Measurements from ENCODE around the gene BTBD18. TPM values are rescaled to one million over a fixed set of nuclear protein-coding genes. Genes with fewer than 3 reads are reported as not detected.

BTBD18 gene
- total and polyA plus RNA-seq, 2 of the 13 experiments (the other 11 are each of a cell fraction or from before 2014, with no cell fraction given), result not detected

DNA sequence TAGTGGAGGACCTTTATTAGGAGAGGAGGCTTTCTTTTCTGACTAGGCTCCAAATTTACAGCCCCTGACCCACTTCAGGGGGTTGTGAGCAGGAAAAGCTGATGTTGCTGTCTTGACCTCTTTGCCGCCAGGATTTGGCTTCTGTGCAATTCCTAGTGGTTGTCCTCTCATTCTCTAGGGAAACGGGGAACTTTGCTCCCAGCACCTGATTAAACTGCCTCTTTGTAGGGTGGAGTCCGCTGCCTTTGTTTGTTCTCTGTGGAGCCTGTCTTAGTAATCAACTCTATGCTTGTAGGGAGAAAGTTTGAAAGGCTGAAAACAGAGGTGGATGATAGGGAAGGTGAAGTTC, 26.3 kb upstream of the BTBD18 start (continued):
- TF ChIP-seq, protein P1, sequence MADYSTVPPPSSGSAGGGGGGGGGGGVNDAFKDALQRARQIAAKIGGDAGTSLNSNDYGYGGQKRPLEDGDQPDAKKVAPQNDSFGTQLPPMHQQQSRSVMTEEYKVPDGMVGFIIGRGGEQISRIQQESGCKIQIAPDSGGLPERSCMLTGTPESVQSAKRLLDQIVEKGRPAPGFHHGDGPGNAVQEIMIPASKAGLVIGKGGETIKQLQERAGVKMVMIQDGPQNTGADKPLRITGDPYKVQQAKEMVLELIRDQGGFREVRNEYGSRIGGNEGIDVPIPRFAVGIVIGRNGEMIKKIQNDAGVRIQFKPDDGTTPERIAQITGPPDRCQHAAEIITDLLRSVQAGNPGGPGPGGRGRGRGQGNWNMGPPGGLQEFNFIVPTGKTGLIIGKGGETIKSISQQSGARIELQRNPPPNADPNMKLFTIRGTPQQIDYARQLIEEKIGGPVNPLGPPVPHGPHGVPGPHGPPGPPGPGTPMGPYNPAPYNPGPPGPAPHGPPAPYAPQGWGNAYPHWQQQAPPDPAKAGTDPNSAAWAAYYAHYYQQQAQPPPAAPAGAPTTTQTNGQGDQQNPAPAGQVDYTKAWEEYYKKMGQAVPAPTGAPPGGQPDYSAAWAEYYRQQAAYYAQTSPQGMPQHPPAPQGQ (CRISPR knock-in tag; IDR thresholded peaks at IDR 0.05; ENCODE audit: borderline replicate concordance), result no peak
- TF ChIP-seq SRSF1 (optimal IDR thresholded peaks at IDR 0.05; ENCODE audit: low read depth, low read length) (no peak), ZFY (CRISPR knock-in tag; IDR thresholded peaks at IDR 0.05) (no peak), CENPX (CRISPR knock-in tag; IDR thresholded peaks at IDR 0.05) (no peak), PPARG (CRISPR knock-in tag; conservative IDR thresholded peaks at IDR 0.05) (0 out of 2 replicates have a peak, but pooled peaks have one; percentile 21), PRMT3 (CRISPR knock-in tag; IDR thresholded peaks at IDR 0.05; ENCODE audit: borderline replicate concordance, low read depth) (no peak), ZSCAN25 (CRISPR knock-in tag; IDR thresholded peaks at IDR 0.05) (no peak), ZNF3 (CRISPR knock-in tag; IDR thresholded peaks at IDR 0.05) (no peak), MXI1 (IDR thresholded peaks at IDR 0.05; ENCODE audit: borderline replicate concordance, low read depth, low read length) (peak; percentile 12; the same call in 1 of the 3 replicates), GFI1 (CRISPR knock-in tag; IDR thresholded peaks at IDR 0.05; ENCODE audit: borderline replicate concordance) (no peak), NFKBIZ (CRISPR knock-in tag; IDR thresholded peaks at IDR 0.05) (no peak), ZNF557 (CRISPR knock-in tag; IDR thresholded peaks at IDR 0.05) (no peak), POLR2A (IDR thresholded peaks at IDR 0.05; ENCODE audit: insufficient read depth in 1 of 2, low read depth in 2 of 2, low read length in 2 of 2) (0 out of 4 replicates have a peak, but pooled peaks of 1 of the 2 experiments have one; percentile 31), ZNF589 (CRISPR knock-in tag; conservative IDR thresholded peaks at IDR 0.05) (no peak), ONECUT2 (CRISPR knock-in tag; IDR thresholded peaks at IDR 0.05) (no peak), KAT8 (CRISPR knock-in tag; IDR thresholded peaks at IDR 0.05) (peak; percentile 20; the same call in 1 of the 2 replicates), TEAD3 (CRISPR knock-in tag; optimal IDR thresholded peaks at IDR 0.05; ENCODE audit: borderline replicate concordance) (no peak)
- TF ChIP-seq, protein P2, sequence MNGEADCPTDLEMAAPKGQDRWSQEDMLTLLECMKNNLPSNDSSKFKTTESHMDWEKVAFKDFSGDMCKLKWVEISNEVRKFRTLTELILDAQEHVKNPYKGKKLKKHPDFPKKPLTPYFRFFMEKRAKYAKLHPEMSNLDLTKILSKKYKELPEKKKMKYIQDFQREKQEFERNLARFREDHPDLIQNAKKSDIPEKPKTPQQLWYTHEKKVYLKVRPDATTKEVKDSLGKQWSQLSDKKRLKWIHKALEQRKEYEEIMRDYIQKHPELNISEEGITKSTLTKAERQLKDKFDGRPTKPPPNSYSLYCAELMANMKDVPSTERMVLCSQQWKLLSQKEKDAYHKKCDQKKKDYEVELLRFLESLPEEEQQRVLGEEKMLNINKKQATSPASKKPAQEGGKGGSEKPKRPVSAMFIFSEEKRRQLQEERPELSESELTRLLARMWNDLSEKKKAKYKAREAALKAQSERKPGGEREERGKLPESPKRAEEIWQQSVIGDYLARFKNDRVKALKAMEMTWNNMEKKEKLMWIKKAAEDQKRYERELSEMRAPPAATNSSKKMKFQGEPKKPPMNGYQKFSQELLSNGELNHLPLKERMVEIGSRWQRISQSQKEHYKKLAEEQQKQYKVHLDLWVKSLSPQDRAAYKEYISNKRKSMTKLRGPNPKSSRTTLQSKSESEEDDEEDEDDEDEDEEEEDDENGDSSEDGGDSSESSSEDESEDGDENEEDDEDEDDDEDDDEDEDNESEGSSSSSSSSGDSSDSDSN (CRISPR knock-in tag; IDR thresholded peaks at IDR 0.05), result no peak
- TF ChIP-seq, protein P3, sequence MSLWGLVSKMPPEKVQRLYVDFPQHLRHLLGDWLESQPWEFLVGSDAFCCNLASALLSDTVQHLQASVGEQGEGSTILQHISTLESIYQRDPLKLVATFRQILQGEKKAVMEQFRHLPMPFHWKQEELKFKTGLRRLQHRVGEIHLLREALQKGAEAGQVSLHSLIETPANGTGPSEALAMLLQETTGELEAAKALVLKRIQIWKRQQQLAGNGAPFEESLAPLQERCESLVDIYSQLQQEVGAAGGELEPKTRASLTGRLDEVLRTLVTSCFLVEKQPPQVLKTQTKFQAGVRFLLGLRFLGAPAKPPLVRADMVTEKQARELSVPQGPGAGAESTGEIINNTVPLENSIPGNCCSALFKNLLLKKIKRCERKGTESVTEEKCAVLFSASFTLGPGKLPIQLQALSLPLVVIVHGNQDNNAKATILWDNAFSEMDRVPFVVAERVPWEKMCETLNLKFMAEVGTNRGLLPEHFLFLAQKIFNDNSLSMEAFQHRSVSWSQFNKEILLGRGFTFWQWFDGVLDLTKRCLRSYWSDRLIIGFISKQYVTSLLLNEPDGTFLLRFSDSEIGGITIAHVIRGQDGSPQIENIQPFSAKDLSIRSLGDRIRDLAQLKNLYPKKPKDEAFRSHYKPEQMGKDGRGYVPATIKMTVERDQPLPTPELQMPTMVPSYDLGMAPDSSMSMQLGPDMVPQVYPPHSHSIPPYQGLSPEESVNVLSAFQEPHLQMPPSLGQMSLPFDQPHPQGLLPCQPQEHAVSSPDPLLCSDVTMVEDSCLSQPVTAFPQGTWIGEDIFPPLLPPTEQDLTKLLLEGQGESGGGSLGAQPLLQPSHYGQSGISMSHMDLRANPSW (CRISPR knock-in tag; IDR thresholded peaks at IDR 0.05; ENCODE audit: borderline replicate concordance), result no peak
- TF ChIP-seq, protein P4, sequence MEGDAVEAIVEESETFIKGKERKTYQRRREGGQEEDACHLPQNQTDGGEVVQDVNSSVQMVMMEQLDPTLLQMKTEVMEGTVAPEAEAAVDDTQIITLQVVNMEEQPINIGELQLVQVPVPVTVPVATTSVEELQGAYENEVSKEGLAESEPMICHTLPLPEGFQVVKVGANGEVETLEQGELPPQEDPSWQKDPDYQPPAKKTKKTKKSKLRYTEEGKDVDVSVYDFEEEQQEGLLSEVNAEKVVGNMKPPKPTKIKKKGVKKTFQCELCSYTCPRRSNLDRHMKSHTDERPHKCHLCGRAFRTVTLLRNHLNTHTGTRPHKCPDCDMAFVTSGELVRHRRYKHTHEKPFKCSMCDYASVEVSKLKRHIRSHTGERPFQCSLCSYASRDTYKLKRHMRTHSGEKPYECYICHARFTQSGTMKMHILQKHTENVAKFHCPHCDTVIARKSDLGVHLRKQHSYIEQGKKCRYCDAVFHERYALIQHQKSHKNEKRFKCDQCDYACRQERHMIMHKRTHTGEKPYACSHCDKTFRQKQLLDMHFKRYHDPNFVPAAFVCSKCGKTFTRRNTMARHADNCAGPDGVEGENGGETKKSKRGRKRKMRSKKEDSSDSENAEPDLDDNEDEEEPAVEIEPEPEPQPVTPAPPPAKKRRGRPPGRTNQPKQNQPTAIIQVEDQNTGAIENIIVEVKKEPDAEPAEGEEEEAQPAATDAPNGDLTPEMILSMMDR (CRISPR knock-in tag; IDR thresholded peaks at IDR 0.05), result no peak

Measured in HepG2 (cell line).